HG03378 (cell line): ENCODE results near the gene DGKB.

Experiments used
- ATAC-seq: cut with Tn5 transposase; IDR thresholded peaks from one replicate; pipeline ENCODE4 v1.9.1; 2021; ENCODE audit warnings: mild to moderate bottlenecking, moderate library complexity; ENCODE audit not compliant: unreplicated experiment

Gene DGKB

GRCh38 chr7:14861456-14861855 lies 41.1 kb downstream of the DGKB start:
- no peak for ATAC-seq

GRCh38 chr7:14859267-14859666 lies 43.3 kb downstream of the DGKB start:
- no peak for ATAC-seq

DNA sequence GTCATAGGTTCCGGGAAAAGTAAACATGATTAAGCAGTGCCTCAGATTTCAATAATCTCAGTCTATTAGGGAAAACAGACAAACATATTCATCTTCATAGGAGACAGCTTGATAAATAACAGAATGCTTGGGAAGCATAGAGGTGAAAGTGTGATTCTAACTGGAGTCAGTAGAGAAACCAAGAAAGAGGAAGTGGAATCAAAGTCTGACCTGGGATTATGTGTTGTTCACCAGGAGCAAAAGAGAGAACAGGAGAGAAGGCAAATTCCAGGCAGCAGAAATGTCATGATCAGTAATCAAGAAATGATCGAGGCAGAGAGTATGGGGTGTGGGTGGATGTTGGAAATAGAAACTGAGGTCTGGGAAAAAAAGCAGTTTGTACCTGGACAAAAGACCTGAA lies 43.7 kb downstream of the DGKB start:
- ATAC-seq: no peak

DNA sequence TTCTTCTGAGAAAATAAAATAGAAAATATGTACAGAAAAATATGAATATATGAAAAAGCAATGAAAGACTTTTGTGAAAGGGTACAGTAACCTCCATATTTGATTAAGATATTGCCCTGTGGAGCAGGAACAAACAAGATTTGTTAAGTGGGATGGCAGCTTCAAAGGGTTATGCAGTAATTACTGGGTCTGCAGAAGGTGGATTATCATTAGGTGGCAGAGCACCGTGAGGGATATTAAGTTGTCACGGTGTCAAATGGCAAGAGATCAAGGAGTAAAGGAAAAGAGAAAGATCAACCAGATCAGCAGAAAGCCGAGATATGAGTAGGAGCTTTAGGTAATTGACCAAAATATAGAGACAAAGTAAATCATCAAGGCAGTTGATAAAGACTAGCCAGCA lies 44.1 kb downstream of the DGKB start:
- ATAC-seq: no peak

DNA sequence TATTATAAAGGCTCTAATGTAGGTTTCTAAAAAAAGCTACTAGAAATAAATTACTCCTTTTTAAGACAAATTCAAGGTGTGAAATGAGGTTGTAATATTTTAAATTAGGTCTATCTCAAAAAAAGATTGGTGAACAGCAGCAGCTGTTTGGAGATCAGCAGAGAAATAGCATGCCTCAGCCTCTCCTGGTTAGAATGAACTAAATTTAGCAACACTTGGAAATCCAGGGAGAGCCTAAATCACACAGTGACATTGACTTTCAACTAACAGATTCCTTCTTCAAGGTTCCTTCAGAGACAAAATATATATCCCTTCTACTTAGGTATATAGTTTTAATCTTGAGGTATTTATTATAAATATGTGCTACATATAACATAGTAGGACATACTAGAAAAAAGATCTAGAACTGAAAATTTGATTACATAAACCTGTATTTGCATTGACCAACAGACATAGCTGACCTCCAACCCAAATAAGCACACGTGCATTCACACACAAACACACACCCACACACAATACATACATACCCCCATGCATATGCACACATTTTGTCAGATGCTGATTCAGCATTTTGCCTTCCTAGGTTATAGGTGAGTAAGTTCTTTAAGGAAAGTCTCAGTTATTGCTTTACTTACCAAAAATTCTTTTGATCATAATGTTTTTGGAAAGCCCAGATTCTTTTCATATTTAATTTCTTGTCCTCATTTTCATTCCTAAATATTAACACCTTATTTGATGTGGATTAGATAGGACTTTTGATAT lies 47.3 kb downstream of the DGKB start:
- no peak for ATAC-seq

DNA sequence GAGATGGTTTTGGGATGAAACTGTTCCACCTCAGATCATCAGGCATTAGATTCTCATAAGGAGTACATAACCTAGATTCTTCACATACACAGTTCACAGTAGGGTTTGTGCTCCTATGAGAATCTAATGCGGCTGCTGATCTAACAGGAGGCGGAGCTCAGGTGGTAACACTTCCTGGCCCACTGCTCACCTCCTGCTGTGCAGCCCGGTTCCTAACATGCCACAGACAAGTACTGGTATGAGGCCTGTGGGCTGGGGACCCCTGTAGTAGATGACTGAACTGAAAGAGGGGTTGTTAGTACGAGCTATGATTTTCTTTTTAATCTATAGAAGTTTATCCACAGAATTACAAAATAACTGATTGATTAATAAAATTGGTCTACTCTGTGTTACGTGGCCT lies 48.1 kb downstream of the DGKB start:
- no peak for ATAC-seq

- ATAC-seq: no peak
Observed at GRCh38 chr7:14851610-14852009, 50.9 kb downstream of the DGKB start.

DNA sequence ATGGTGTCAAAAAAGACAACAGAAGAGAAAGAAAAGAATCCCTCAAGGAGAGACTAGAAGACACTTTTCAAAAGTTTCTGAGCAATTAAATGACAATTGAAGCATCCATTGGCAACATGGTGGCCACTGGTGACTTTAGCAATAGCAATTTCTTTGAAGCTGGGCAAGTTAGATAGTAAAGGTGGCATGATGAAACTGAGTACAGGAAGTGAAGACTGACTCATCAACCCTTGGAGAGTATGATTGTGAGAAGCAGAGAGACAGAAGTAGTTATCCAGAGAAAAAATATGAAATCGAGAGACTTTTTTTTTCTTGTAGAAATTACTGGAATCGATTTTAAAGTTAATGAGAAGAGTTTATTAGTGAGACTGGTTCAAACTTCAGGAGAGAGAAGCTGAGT lies 52.5 kb downstream of the DGKB start:
- no peak for ATAC-seq

- ATAC-seq: no peak
Observed at GRCh38 chr7:14846405-14846804, 56.1 kb downstream of the DGKB start.

DNA sequence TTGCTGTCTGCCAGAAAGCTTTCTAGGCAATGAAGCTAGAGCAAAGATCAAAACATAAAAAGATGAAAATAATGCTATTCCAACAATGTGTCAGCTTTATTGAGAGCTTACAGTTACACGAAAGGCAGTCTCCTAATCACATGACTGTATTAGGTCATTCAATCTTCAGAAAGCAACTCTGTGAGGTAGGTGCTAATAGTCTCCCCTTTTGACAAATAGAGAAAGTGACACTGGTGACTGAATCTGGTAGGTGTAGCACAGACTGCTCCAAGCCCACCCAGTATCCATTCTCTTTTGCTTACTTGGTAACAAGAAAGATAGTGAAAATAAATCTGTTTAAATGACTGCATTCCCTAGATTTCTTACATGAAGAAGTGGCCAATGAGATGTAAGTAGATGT lies 58.8 kb downstream of the DGKB start:
- ATAC-seq: no peak

- no peak for ATAC-seq
Observed at GRCh38 chr7:14842523-14842922, 60.0 kb downstream of the DGKB start.

DNA sequence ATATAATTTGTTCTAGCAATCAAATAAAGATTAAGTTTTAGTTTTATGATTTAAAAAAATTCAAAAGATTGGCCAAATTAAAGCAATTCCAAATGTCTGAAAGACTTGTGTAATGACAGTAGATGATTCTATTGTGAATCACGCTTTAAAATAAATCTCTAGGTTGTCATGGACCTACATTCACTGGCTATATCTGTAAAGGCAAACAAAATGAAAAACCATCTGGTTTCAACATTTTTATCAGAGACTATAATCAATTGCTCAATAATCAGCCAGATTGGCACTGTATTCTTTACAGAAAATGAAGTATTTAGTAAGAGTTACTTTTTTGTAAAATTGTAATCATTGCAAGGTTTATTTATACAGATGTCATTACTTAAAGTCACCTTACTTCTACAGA lies 60.7 kb downstream of the DGKB start:
- ATAC-seq: no peak

DNA sequence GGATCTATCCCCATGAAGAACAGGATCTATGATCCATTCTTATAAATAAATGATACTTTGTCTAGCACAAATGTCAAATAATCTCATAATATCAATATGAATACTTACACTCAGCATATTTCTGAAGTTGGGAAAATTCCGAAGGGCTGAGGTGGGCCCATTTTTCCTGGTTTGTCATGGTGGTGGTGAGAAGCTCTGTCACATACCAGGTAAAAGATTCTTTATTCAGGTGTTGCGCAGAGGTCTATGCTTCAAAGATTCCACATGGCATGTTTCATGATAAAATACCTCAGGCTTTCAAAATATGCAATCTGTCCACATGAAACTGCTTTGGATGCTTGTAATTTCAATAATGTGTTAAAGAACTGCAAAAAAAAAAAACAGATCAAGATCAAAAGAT lies 61.5 kb downstream of the DGKB start:
- no peak for ATAC-seq

DNA sequence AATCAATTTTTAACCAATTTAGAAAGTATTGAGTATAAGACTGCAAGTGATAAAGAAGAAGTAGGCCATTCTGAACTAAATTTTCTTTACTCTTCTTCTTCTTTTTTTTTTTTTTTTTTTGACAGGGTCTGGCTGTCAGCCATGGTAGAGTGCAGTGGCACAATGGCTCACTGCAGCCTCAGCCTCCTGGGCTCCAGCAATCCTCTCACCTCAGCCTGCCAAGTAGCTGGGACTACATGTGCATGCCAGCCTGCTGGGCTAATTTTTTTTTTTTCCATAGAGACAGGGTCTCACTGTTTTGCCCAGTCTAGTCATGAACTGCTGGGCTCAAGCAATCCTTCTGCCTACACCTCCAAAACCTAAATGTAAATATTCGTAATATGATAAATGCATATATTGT lies 63.2 kb downstream of the DGKB start:
- no peak for ATAC-seq

GRCh38 chr7:14837216-14837615 lies 65.3 kb downstream of the DGKB start:
- ATAC-seq: no peak

DNA sequence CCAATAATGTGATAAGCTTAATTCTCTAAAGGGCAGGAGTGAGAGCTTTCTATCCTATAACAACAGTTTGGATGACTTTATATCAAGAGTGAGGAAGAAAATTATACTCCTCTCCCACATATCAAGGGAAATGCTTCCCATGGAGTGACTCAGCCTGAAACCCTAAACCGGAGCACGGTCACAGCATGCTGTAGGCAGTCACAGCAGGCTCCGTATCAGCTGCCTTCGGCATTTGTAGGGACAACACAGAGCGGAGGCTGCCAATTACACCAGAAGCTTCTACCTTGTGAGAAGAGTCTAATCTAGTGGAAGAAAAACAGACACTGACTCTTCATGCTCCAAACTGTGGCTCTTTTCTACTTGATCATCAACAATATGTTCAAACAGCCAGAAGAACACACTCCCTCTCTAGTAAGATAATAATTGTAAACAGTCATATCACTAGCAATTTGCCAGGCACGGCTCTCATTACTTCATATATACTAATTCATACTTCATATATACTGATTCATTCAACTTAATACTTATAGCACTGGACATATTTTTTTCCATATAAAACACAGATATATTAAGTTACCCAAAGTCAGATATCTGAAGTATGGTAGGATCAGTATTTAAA lies 65.9 kb downstream of the DGKB start:
- ATAC-seq: no peak

GRCh38 chr7:14836006-14836405 lies 66.5 kb downstream of the DGKB start:
- no peak for ATAC-seq

- ATAC-seq: no peak
Observed at GRCh38 chr7:14835384-14835783, 67.2 kb downstream of the DGKB start.

DNA sequence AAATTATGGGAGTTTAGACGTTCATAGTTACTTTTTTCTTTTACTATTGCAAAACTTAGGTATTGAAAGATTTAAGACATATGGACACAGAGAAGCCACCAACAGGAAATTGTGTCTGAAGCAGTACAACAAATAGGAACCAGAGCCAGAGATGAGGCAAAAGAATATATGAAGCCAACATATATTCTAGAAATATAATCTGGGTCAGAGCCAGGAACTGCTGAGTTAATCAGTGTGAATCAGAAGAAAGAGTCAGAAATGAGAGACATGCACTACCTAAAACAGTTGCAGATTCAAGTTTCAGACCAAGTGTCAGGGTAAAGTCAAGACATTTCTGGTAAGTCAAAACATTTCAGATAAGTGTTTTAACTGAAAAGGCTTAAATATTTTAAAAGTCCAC lies 67.7 kb downstream of the DGKB start:
- ATAC-seq: no peak

GRCh38 chr7:14834456-14834855 lies 68.1 kb downstream of the DGKB start:
- no peak for ATAC-seq

GRCh38 chr7:14833707-14834106 lies 68.8 kb downstream of the DGKB start:
- no peak for ATAC-seq

GRCh38 chr7:14828053-14828452 lies 74.5 kb downstream of the DGKB start:
- ATAC-seq: no peak

- no peak for ATAC-seq
Observed at GRCh38 chr7:14826426-14826825, 76.1 kb downstream of the DGKB start.
